Testis (tissue), 2 donors: ENCODE data around the gene TFAP2C.

Experiments used
- POLR2A ChIP-seq: fragments of 450-650 bp; IDR thresholded peaks from one replicate; pipeline ENCODE4 v1.6.1; 2017; ENCODE audit warnings: antibody characterized with exemption, mild to moderate bottlenecking, moderate library complexity
- TF ChIP-seq, protein P1 (sequence below), 3 experiments: fragments of 450-650 bp in 2 of 3; fragments of 200-600 bp in 1 of 3; sonication (generic) in 1 of 3; IDR thresholded peaks; one replicate each; pipeline ENCODE4 v1.5.1; 2016 to 2019; ENCODE audit warnings: antibody characterized with exemption in 3 of 3, mild to moderate bottlenecking in 2 of 3, moderate library complexity in 1 of 3

DNA sequence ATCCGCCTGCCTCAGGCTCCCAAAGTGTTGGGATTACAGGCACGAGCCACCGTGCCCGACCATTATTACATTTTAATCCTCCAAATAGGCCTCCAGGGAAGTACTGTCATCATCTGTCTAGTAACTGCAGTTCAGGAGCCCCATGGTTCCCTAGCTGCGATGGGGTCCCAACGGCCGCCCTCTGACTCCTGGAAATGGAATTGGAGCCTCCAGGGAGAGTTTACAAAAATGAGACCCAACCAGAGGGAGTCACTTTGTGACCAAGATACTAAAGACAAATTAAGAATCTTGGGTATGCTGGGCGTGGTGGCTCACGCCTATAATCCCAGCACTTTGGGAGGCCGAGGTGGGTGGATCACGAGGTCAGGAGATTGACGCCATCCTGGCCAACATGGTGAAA, 36.7 kb downstream of the TFAP2C start:
- TF ChIP-seq, protein P1, sequence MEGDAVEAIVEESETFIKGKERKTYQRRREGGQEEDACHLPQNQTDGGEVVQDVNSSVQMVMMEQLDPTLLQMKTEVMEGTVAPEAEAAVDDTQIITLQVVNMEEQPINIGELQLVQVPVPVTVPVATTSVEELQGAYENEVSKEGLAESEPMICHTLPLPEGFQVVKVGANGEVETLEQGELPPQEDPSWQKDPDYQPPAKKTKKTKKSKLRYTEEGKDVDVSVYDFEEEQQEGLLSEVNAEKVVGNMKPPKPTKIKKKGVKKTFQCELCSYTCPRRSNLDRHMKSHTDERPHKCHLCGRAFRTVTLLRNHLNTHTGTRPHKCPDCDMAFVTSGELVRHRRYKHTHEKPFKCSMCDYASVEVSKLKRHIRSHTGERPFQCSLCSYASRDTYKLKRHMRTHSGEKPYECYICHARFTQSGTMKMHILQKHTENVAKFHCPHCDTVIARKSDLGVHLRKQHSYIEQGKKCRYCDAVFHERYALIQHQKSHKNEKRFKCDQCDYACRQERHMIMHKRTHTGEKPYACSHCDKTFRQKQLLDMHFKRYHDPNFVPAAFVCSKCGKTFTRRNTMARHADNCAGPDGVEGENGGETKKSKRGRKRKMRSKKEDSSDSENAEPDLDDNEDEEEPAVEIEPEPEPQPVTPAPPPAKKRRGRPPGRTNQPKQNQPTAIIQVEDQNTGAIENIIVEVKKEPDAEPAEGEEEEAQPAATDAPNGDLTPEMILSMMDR (IDR thresholded peaks at IDR 0.05): no peak
- TF ChIP-seq POLR2A: no peak
